Nephron (organoid): ENCODE measurements around the gene SSNA1.

Experiments
- H3K27ac Mint-ChIP-seq, 3 experiments: 2 replicates each; pipeline ENCODE4 v1.8.0; 2020; ENCODE audit warnings: mixed read lengths in 3 of 3, mild to moderate bottlenecking in 2 of 3, moderate library complexity in 1 of 3
- H3K27me3 Mint-ChIP-seq: 2 replicates; pipeline ENCODE4 v1.8.0; 2021; ENCODE audit warnings: low read depth, mild to moderate bottlenecking, moderate library complexity, mixed read lengths
- H3K36me3 Mint-ChIP-seq: 2 replicates; pipeline ENCODE4 v1.8.0; 2020; ENCODE audit warnings: low read depth, mixed read lengths
- H3K4me1 Mint-ChIP-seq: 2 replicates; pipeline ENCODE4 v1.8.0; 2020; ENCODE audit warnings: mixed read lengths
- H3K4me3 Mint-ChIP-seq, 3 experiments: 2 replicates each; pipeline ENCODE4 v1.8.0; 2020; ENCODE audit warnings: mild to moderate bottlenecking in 3 of 3, mixed read lengths in 3 of 3, moderate library complexity in 2 of 3
- H3K9me3 Mint-ChIP-seq: 2 replicates; pipeline ENCODE4 v1.8.0; 2020; ENCODE audit warnings: mixed read lengths
- CTCF ChIP-seq, 3 experiments: fragments of 200-600 bp; sonication (generic); IDR thresholded peaks; one replicate each; pipeline ENCODE4 v1.5.0; 2021; ENCODE audit warnings: antibody characterized with exemption in 3 of 3; ENCODE audit not compliant: unreplicated experiment in 3 of 3

SSNA1 gene

DNA sequence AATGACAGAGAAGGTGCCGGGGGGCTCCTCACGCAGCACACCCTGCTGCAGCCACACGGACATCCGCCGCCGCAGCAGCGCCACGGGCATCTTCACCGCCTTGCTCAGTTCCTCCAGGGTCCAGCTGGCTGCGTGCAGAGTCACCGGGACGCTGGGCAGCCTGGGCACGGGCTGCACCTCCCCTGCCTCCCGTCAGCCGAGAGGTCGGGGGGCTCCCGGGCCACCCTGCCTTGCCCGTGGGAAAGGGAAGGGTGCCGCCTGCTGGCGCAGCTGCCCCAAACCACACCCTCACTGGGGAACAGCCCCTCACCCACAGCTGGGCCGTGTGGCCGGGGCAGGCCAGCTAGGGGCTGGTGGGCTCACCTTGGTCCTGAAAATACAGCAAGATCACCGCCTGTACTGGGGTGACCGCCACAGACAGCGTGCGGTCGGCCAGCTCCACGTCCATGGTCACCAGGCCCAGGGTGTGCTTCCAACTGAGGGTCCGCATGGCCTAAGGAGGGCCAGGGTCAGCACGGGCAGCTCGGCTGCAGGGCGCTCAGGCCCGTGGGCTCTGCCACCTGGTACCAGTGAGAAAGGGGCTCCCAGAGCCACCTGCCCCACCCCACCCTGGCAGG, 13.0 kb upstream of the SSNA1 start:
- Mint-ChIP-seq H3K9me3 (no peaks in the 10 kb centered on the region), H3K36me3 (peaks cover 13% of the 10 kb centered on the region), H3K4me1 (no peaks in the 10 kb centered on the region), H3K27ac (no peak overlapping the region), H3K4me3 (no peak overlapping the region), H3K27me3 (peaks cover 44% of the 10 kb centered on the region)
- TF ChIP-seq CTCF (IDR thresholded peaks at IDR 0.05; ENCODE audit: unreplicated experiment in 3 of 3): peak in 1 of 3 experiments; percentile 16

DNA sequence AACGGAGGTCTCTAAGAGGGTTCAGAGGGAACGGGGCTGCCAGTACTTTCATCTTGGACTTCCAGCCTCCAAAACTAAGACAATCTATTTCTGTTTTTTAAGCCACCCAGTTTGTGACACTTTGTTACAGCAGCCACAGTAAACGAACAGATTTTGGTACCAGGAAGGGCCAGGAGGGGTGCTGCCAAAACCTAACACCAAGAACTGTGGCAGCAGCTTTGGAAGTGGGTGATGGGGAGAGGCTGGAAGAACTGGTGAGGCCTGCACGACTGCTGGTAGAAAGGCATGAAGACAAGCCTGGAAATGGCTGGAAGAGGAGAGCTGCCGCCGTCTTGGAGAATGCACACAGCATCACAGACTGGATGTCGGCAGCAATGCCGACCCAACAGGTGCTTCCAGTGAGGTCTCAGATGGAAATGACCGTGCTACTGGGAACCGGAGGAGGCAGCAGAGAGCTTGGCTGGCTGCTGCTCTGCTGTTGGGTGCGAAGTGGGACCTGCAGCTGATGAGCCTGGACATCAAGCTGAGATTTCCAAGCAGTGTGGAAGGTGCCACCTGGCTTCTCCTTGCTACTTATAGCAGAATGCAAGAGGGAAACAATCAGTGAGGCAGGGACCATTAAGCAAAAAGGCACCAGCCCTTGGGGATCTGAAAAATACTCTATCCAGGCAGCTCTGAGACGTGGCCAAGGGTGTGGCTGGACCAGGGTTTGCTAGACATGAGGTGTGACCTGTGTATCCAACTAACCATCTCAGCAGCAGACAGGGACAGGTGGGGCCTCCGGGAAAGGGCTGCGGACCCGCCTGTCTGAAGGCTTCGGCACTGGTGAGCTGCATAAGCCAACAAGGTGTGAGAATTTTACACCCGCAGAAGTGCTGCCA, 11.9 kb upstream of the SSNA1 start:
- peak; percentile 41 to 55 (median 55) for TF ChIP-seq CTCF (IDR thresholded peaks at IDR 0.05; ENCODE audit: unreplicated experiment in 3 of 3)
- peaks cover 14% of the 10 kb centered on the region for H3K36me3 Mint-ChIP-seq
- peaks cover 33% of the 10 kb centered on the region for H3K27me3 Mint-ChIP-seq
- H3K27ac Mint-ChIP-seq: no peak overlapping the region
- H3K4me1 Mint-ChIP-seq: no peaks in the 10 kb centered on the region
- H3K4me3 Mint-ChIP-seq: peak overlapping the region in 1 of 3 experiments; percentile 38
- no peaks in the 10 kb centered on the region for H3K9me3 Mint-ChIP-seq

- H3K27me3 Mint-ChIP-seq: peaks cover 15% of the 10 kb centered on the region
- no peaks in the 10 kb centered on the region for H3K4me1 Mint-ChIP-seq
- H3K9me3 Mint-ChIP-seq: no peaks in the 10 kb centered on the region
- TF ChIP-seq CTCF (IDR thresholded peaks at IDR 0.05; ENCODE audit: unreplicated experiment in 3 of 3): no peak
- H3K27ac Mint-ChIP-seq: no peak overlapping the region
- H3K36me3 Mint-ChIP-seq: peaks cover 18% of the 10 kb centered on the region
- H3K4me3 Mint-ChIP-seq: no peak overlapping the region
Measured at GRCh38 chr9:137178201-137178938, 10.1 kb upstream of the SSNA1 start.

DNA sequence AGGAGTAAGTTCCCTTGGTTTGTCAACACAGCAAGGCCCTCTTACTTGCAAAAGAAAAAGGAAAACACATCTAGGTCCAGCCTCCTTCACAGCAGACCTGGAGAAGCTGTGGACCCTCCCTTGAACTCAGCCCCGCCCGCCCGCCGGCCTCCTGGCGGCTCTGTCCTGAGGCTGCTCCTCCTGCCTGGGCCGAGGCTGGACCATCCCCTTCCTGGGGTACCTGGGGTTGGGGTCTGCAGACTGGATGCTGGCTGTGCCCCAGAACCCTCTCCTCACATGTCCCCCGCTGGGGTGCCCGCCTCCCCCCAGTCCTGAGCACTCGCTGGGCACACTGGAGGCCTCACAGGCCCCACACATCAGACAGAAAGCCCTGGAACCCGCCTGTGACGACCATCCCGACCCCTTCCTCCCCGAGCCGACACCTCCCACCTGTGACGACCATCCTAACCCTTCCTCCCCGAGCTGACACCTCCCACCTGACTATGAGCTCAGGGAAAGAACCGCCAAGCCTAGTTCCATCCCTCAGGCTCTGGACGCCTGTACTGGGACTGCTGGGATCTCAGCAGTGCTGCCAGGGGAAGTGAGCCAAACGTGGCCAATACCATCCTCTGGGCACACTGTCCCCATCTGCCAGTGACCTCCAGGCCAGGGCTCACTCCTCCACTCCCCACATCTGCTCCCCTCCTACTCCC, 9.4 kb upstream of the SSNA1 start:
- Mint-ChIP-seq H3K27me3 (peaks cover 11% of the 10 kb centered on the region), H3K9me3 (no peaks in the 10 kb centered on the region), H3K27ac (no peak overlapping the region), H3K4me1 (no peaks in the 10 kb centered on the region), H3K4me3 (no peak overlapping the region), H3K36me3 (peaks cover 19% of the 10 kb centered on the region)
- TF ChIP-seq CTCF (IDR thresholded peaks at IDR 0.05; ENCODE audit: unreplicated experiment in 3 of 3): no peak

GRCh38 chr9:137179761-137180160, 8.7 kb upstream of the SSNA1 start:
- TF ChIP-seq CTCF (IDR thresholded peaks at IDR 0.05; ENCODE audit: unreplicated experiment in 3 of 3): no peak
- Mint-ChIP-seq H3K27ac (no peak overlapping the region), H3K4me1 (no peaks in the 10 kb centered on the region), H3K27me3 (peaks cover 11% of the 10 kb centered on the region), H3K36me3 (peaks cover 24% of the 10 kb centered on the region), H3K9me3 (no peaks in the 10 kb centered on the region), H3K4me3 (no peak overlapping the region)
